Endothelial cell (in vitro differentiated cells): ENCODE data around the gene SCUBE2. TPM values are rescaled to one million over a fixed set of nuclear protein-coding genes. Genes with fewer than 3 reads are reported as not detected.

ENCODE experiments used
- DNase-seq: peaks from one replicate; pipeline ENCODE4 v3.0.0; 2021; ENCODE audit warnings: low spot score
- H3K27ac Mint-ChIP-seq: one replicate; pipeline ENCODE4 v1.8.0; 2021; ENCODE audit warnings: mixed read lengths, inconsistent platforms; ENCODE audit not compliant: unreplicated experiment
- H3K27me3 Mint-ChIP-seq: one replicate; pipeline ENCODE4 v1.8.0; 2021; ENCODE audit warnings: mild to moderate bottlenecking, moderate library complexity, mixed read lengths, inconsistent platforms; ENCODE audit not compliant: unreplicated experiment
- H3K36me3 Mint-ChIP-seq: one replicate; pipeline ENCODE4 v1.8.0; 2021; ENCODE audit warnings: mild to moderate bottlenecking, low read depth, mixed read lengths, inconsistent platforms; ENCODE audit not compliant: unreplicated experiment
- H3K4me1 Mint-ChIP-seq: one replicate; pipeline ENCODE4 v1.8.0; 2021; ENCODE audit warnings: mild to moderate bottlenecking, mixed read lengths, inconsistent platforms; ENCODE audit not compliant: unreplicated experiment
- H3K4me3 Mint-ChIP-seq: one replicate; pipeline ENCODE4 v1.8.0; 2021; ENCODE audit warnings: mild to moderate bottlenecking, mixed read lengths, inconsistent platforms; ENCODE audit not compliant: unreplicated experiment
- H3K9me3 Mint-ChIP-seq: one replicate; pipeline ENCODE4 v1.8.0; 2021; ENCODE audit warnings: mixed read lengths, inconsistent platforms; ENCODE audit not compliant: unreplicated experiment
- total RNA-seq: library from RNA; stranded (reverse); fragmentation: NEBNext Ultra II Directional; extraction: Animal tissue kit (Norgen Biotek cat#: 25700); gene quantifications from one replicate; pipeline ENCODE4 v1.2.1, GENCODE V29; 2021; ENCODE audit not compliant: unreplicated experiment
- TF ChIP-seq, protein P1 (sequence below): fragments of 200-600 bp; sonication (generic); IDR thresholded peaks from one replicate; pipeline ENCODE4 v1.5.0; 2021; ENCODE audit warnings: antibody characterized with exemption; ENCODE audit not compliant: unreplicated experiment

The SCUBE2 gene
- total RNA-seq, 1 donor from 2014 or later, result 2.4 TPM

DNA sequence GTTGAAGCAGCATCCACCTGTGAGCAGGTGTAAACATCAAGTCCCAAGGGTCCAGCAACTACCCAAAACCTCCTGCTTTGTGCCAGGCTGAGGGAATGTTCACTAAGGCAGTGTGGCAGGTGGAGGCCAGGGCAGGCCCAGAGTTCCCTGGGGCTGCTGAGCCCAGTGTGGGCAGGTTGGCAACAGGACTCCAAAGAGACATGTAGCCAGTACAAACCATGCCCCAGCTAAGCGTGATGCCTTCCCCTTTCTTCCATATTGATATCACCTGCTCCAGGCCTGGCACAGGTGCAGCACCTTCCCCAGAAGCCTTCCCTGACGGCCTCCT lies 30.0 kb upstream of the SCUBE2 start:
- Mint-ChIP-seq H3K4me3 (no peak overlapping the region), H3K9me3 (no peaks in the 10 kb centered on the region), H3K27ac (peak overlapping the region; percentile 95), H3K4me1 (peaks cover 24% of the 10 kb centered on the region), H3K36me3 (no peaks in the 10 kb centered on the region), H3K27me3 (peaks cover 3% of the 10 kb centered on the region)
- no peak for DNase-seq
- TF ChIP-seq, protein P1, sequence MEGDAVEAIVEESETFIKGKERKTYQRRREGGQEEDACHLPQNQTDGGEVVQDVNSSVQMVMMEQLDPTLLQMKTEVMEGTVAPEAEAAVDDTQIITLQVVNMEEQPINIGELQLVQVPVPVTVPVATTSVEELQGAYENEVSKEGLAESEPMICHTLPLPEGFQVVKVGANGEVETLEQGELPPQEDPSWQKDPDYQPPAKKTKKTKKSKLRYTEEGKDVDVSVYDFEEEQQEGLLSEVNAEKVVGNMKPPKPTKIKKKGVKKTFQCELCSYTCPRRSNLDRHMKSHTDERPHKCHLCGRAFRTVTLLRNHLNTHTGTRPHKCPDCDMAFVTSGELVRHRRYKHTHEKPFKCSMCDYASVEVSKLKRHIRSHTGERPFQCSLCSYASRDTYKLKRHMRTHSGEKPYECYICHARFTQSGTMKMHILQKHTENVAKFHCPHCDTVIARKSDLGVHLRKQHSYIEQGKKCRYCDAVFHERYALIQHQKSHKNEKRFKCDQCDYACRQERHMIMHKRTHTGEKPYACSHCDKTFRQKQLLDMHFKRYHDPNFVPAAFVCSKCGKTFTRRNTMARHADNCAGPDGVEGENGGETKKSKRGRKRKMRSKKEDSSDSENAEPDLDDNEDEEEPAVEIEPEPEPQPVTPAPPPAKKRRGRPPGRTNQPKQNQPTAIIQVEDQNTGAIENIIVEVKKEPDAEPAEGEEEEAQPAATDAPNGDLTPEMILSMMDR, result no peak

DNA sequence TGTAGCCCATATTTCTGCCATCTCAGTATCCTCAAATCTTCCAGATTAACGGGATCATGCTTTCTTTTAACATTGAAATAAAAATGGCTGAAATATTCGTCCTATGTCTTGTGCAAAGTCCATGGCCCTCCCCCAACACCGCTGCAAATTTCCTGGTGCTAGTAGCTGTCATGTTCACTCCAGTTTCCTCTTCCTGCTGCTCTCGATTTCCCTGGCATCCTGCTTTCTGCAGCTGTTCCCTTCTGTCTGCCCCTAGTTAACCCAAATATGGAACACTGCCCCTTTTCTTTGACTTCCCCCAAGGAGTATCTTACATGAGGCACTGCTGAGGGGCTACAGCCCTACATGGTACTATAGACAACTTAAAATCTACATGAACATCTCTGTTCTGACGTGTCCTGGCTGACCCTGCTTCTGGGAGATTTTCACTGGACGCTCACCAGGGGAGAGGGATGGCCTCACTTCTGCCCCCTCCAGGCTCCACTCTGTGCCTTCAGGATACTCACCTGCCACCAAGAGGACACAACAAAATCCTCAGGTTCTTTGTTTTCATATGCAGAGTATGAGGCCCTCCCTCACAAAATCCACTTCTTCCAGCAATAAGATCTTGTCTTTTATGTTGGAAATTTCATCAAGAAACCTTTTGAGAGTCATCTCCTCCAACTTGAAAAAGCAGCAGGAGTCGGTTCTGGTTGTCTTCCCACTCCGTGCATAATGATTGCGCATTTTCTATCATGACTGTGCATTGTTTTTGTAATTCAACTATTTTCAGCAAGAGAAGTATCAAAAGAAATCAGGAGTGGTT lies 29.5 kb upstream of the SCUBE2 start:
- Mint-ChIP-seq H3K4me3 (peak overlapping the region; percentile 9), H3K4me1 (peaks cover 24% of the 10 kb centered on the region), H3K9me3 (no peaks in the 10 kb centered on the region), H3K36me3 (no peaks in the 10 kb centered on the region), H3K27me3 (peaks cover 3% of the 10 kb centered on the region), H3K27ac (peak overlapping the region; percentile 95)
- TF ChIP-seq, protein P1, result peak; percentile 35
- peak; percentile 63 for DNase-seq

DNA sequence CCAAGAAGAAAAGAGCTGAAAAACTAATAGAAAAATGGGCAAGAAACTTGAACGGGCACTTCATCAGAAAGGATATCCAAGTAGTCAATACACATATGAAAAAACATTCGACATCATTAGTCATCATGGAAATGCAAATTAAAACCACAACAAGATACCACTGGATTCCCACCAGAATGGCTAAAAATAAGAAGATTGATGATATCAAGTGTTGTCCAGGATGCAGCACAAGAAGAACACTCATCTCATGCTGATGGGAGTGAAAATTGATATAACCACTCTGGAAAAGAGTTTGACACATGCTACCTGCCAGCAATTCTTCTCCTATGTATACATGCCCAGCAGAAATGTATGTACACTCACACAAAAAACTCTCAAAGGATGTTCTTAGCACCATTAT lies 26.9 kb upstream of the SCUBE2 start:
- H3K4me3 Mint-ChIP-seq, result no peak overlapping the region
- peaks cover 21% of the 10 kb centered on the region for H3K4me1 Mint-ChIP-seq
- no peaks in the 10 kb centered on the region for H3K9me3 Mint-ChIP-seq
- DNase-seq, result no peak
- TF ChIP-seq, protein P1, result no peak
- H3K27ac Mint-ChIP-seq, result peak overlapping the region; percentile 26
- peaks cover 1% of the 10 kb centered on the region for H3K27me3 Mint-ChIP-seq
- H3K36me3 Mint-ChIP-seq, result peaks cover 9% of the 10 kb centered on the region

DNA sequence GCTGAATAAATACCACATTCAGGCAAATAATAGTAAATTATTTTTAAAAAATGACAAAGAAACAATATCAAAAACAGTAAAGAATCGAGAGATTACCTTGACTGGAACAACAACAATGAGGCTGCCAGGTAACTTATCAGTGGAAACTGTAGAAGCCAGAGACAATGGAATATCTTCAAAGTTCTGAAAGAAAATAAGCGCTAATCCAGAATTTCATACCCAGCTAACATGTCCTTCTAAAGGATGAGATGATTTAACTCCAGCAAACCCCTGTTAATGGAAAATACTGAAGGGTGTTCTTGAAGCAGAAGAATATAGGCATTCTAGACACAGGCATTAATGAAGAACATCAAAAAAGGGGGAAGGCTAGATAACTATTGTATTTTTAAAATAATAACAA lies 20.7 kb upstream of the SCUBE2 start:
- no peak for DNase-seq
- TF ChIP-seq, protein P1, result no peak
- Mint-ChIP-seq H3K27me3 (no peaks in the 10 kb centered on the region), H3K9me3 (peaks cover 4% of the 10 kb centered on the region), H3K4me3 (no peak overlapping the region), H3K4me1 (no peaks in the 10 kb centered on the region), H3K36me3 (peaks cover 19% of the 10 kb centered on the region), H3K27ac (no peak overlapping the region)
